Neural progenitor cell (in vitro differentiated cells): ENCODE results near the gene AKAP8. TPM values are rescaled to one million over a fixed set of nuclear protein-coding genes. Genes with fewer than 3 reads are reported as not detected.
A peak's percentile ranks its signal among the peaks of the same experiment; 100 is the strongest.
"Not testable (repeated sequence)": the region's sequence is repeated elsewhere in the genome, so short reads cannot be mapped to it uniquely, and the experiment has no call there.

Experiments
- DNase-seq: peaks from one replicate; pipeline ENCODE4 v3.0.0-alpha.2; 2016; ENCODE audit warnings: low spot score
- H2AFZ ChIP-seq: fragments of 200-600 bp; sonication (generic); replicated peaks from 2 replicates; pipeline ENCODE4 v1.6.1; 2016; ENCODE audit warnings: antibody characterized with exemption
- H3F3A ChIP-seq: fragments of 200-600 bp; sonication (generic); 2 replicates; pipeline ENCODE4 v1.6.1; 2016; ENCODE audit warnings: antibody characterized with exemption, low read depth
- H3K27ac ChIP-seq: fragments of 200-600 bp; sonication (generic); 2 replicates; pipeline ENCODE4 v1.5.1; 2016; ENCODE audit warnings: mild to moderate bottlenecking
- H3K27me3 ChIP-seq: fragments of 200-600 bp; sonication (generic); 2 replicates; pipeline ENCODE4 v1.6.1; 2016; ENCODE audit warnings: mild to moderate bottlenecking, moderate library complexity
- H3K36me3 ChIP-seq: fragments of 200-600 bp; sonication (generic); 2 replicates; pipeline ENCODE4 v1.5.1; 2016
- H3K4me1 ChIP-seq: fragments of 200-600 bp; sonication (generic); 2 replicates; pipeline ENCODE4 v1.6.1; 2016; ENCODE audit warnings: mixed run types
- H3K4me2 ChIP-seq: fragments of 200-600 bp; sonication (generic); 2 replicates; pipeline ENCODE4 v1.6.1; 2016
- H3K4me3 ChIP-seq: fragments of 200-600 bp; sonication (generic); 2 replicates; pipeline ENCODE4 v1.5.1; 2016
- H3K79me2 ChIP-seq: fragments of 200-600 bp; sonication (generic); 2 replicates; pipeline ENCODE4 v1.6.1; 2016; ENCODE audit warnings: low read depth
- H3K9ac ChIP-seq: fragments of 200-600 bp; sonication (generic); 2 replicates; pipeline ENCODE4 v1.6.1; 2016
- H3K9me3 ChIP-seq: fragments of 200-600 bp; sonication (generic); 2 replicates; pipeline ENCODE4 v1.5.1; 2016; ENCODE audit warnings: low read depth
- H4K20me1 ChIP-seq: fragments of 200-600 bp; sonication (generic); 2 replicates; pipeline ENCODE4 v1.6.1; 2016; ENCODE audit warnings: low read depth
- H3K27ac Mint-ChIP-seq: 3 replicates; pipeline ENCODE4 v1.8.0; 2021; ENCODE audit warnings: mixed read lengths
- H3K27me3 Mint-ChIP-seq: 2 replicates; pipeline ENCODE4 v1.8.0; 2022; ENCODE audit warnings: low read depth, mild to moderate bottlenecking, inconsistent platforms, moderate library complexity, mixed read lengths; ENCODE audit not compliant: insufficient read depth
- H3K36me3 Mint-ChIP-seq: 3 replicates; pipeline ENCODE4 v1.8.0; 2021; ENCODE audit warnings: mixed read lengths
- H3K4me1 Mint-ChIP-seq: 3 replicates; pipeline ENCODE4 v1.8.0; 2021; ENCODE audit warnings: mixed read lengths
- H3K4me3 Mint-ChIP-seq: 3 replicates; pipeline ENCODE4 v1.8.0; 2021; ENCODE audit warnings: mild to moderate bottlenecking, moderate library complexity, mixed read lengths
- H3K9me3 Mint-ChIP-seq: 3 replicates; pipeline ENCODE4 v1.8.0; 2020; ENCODE audit warnings: mixed read lengths
- CTCF ChIP-seq: fragments of 200-600 bp; sonication (generic); IDR thresholded peaks from 2 replicates; pipeline ENCODE4 v1.5.1; 2017; ENCODE audit warnings: antibody characterized with exemption, mild to moderate bottlenecking
- EZH2 ChIP-seq: fragments of 200-600 bp; sonication (generic); IDR thresholded peaks from 2 replicates; pipeline ENCODE4 v1.6.1; 2017; ENCODE audit warnings: antibody characterized with exemption, mild to moderate bottlenecking, moderate library complexity
- EZH2phosphoT487 ChIP-seq: fragments of 200-600 bp; sonication (generic); IDR thresholded peaks from 2 replicates; pipeline ENCODE4 v1.6.1; 2017; ENCODE audit warnings: antibody characterized with exemption
- total RNA-seq: library from RNA; depleted of rRNA; stranded (reverse); fragments of >200 nt; gene quantifications from 2 replicates; pipeline ENCODE4 v1.2.3, GENCODE V29; 2015; ENCODE audit warnings: low replicate concordance

The AKAP8 gene
- total RNA-seq, 1 donor from 2014 or later = 20.1 TPM

- Mint-ChIP-seq H3K9me3 (no peaks in the 10 kb centered on the region), H3K36me3 (peaks cover 2% of the 10 kb centered on the region), H3K4me1 (peaks cover 12% of the 10 kb centered on the region), H3K4me3 (no peak overlapping the region), H3K27ac (no peak overlapping the region), H3K27me3 (peaks cover 3% of the 10 kb centered on the region)
- Histone ChIP-seq H2AFZ (no peak overlapping the region), H3K4me1 (peaks cover 3% of the 10 kb centered on the region), H3K27me3 (no peaks in the 10 kb centered on the region), H3K36me3 (no peaks in the 10 kb centered on the region), H3K4me2 (no peak overlapping the region), H3K27ac (no peak overlapping the region), H3F3A (no peaks in the 10 kb centered on the region), H3K9ac (no peak overlapping the region), H3K79me2 (peaks cover 19% of the 10 kb centered on the region), H3K4me3 (no peak overlapping the region), H3K9me3 (no peaks in the 10 kb centered on the region), H4K20me1 (no peaks in the 10 kb centered on the region)
- no peak for TF ChIP-seq EZH2phosphoT487
- no peak for TF ChIP-seq CTCF
- no peak for TF ChIP-seq EZH2
- DNase-seq = no peak
Measured at GRCh38 chr19:15337202-15337601, 42.4 kb downstream of the AKAP8 start.

- H3K36me3 ChIP-seq, H3K9me3 Mint-ChIP-seq, H3K4me3 Mint-ChIP-seq, H4K20me1 ChIP-seq, H3K27ac ChIP-seq, H2AFZ ChIP-seq, H3K4me3 ChIP-seq, H3K27me3 ChIP-seq, DNase-seq, H3K9me3 ChIP-seq, H3K4me1 ChIP-seq, H3K9ac ChIP-seq, H3K4me2 ChIP-seq, H3K27me3 Mint-ChIP-seq, H3K36me3 Mint-ChIP-seq, H3F3A ChIP-seq, H3K27ac Mint-ChIP-seq: not testable (repeated sequence)
- H3K79me2 ChIP-seq = peaks cover 25% of the 10 kb centered on the region
- H3K4me1 Mint-ChIP-seq = peaks cover 14% of the 10 kb centered on the region
Measured at GRCh38 chr19:15335992-15336391, 43.6 kb downstream of the AKAP8 start.

GRCh38 chr19:15332311-15332996 is 47.1 kb downstream of the AKAP8 start, which contains the start of gene BRD4:
Gene BRD4 (minus strand): TSS chr19:15332539. CDS start chr19:15273099, 59,440 bp downstream.
- H3K27ac ChIP-seq = peak within 1 kb of the TSS; percentile 97
- Mint-ChIP-seq H3K9me3 (no peaks in the 10 kb centered on the region), H3K27ac (peak within 1 kb of the TSS; percentile 99), H3K4me3 (peak within 1 kb of the TSS; percentile 99), H3K4me1 (peaks cover 39% of the 10 kb centered on the region), H3K36me3 (peaks cover 15% of the 10 kb centered on the region), H3K27me3 (peaks cover 6% of the 10 kb centered on the region)
- H3K79me2 ChIP-seq = peaks cover 61% of the 10 kb centered on the region
- H3K27me3 ChIP-seq = no peaks in the 10 kb centered on the region
- H3K4me1 ChIP-seq = peaks cover 3% of the 10 kb centered on the region
- peak within 1 kb of the TSS; percentile 91 for H3K4me2 ChIP-seq
- no peaks in the 10 kb centered on the region for H3K9me3 ChIP-seq
- H3K4me3 ChIP-seq = peak within 1 kb of the TSS; percentile 94
- peak within 1 kb of the TSS; percentile 88 for H3K9ac ChIP-seq
- H2AFZ ChIP-seq = peak within 1 kb of the TSS; percentile 70
- no peaks in the 10 kb centered on the region for H3K36me3 ChIP-seq
- H3F3A ChIP-seq = no peaks in the 10 kb centered on the region
- TF ChIP-seq CTCF (no peak), EZH2 (no peak)
- peak; percentile 90 for DNase-seq
- peaks cover 41% of the 10 kb centered on the region for H4K20me1 ChIP-seq
